Measurements from ENCODE around the gene NFATC2IP. TPM values are rescaled to one million over a fixed set of nuclear protein-coding genes. Genes with fewer than 3 reads are reported as not detected.

Gene NFATC2IP
- total and polyA plus RNA-seq, 2 of the 13 experiments (the other 11 are each of a cell fraction or from before 2014, with no cell fraction given), result 32.1 to 48.5 TPM

- WGBS (ENCODE audit: low lambda C conversion rate), result 95% methylated on average over 4 of the region's 4 CpGs
- no TSS peak for BruUV-seq (replicated peaks)
- H2AFZ ChIP-seq (ENCODE audit: low read length), result no peak overlapping the region
- H3K4me1 ChIP-seq (ENCODE audit: insufficient read depth, low read length), result peaks cover 8% of the 10 kb centered on the region
- H3K27me3 ChIP-seq (ENCODE audit: control insufficient read depth in 1 of 2, insufficient read depth in 2 of 2, low read length in 2 of 2), result no peaks in the 10 kb centered on the region
- peaks cover 10 to 28% of the 10 kb centered on the region in 2 experiments; a peak in 4 of 5 replicates for H3K36me3 ChIP-seq (replicated peaks in 1 of 2; ENCODE audit: control insufficient read depth in 1 of 2, insufficient read depth in 2 of 2, low read length in 2 of 2)
- no peak overlapping the region for H3K9ac ChIP-seq (ENCODE audit: insufficient read depth, low read depth, low read length)
- FAIRE-seq, result no peak
- no peaks in the 10 kb centered on the region for H3K9me3 ChIP-seq (ENCODE audit: low read length)
- ATAC-seq, result no peak
- ChIA-PET POLR2A (no interaction called here), CTCF (ENCODE audit: low intra/inter-chr PET ratio, low total read pairs) (no interaction called here)
- H3K79me2 ChIP-seq (ENCODE audit: insufficient read depth, low read length), result no peaks in the 10 kb centered on the region
- TF ChIP-seq ZKSCAN8 (CRISPR knock-in tag; IDR thresholded peaks at IDR 0.05; ENCODE audit: borderline replicate concordance) (no peak), AHDC1 (CRISPR knock-in tag; IDR thresholded peaks at IDR 0.05; ENCODE audit: borderline replicate concordance) (no peak), PTBP1 (IDR thresholded peaks at IDR 0.05; ENCODE audit: low read depth, low read length, poor library complexity, severe bottlenecking) (no peak), ZNF292 (CRISPR knock-in tag; IDR thresholded peaks at IDR 0.05; ENCODE audit: borderline replicate concordance, low read depth) (no peak), ZFP82 (CRISPR knock-in tag; IDR thresholded peaks at IDR 0.05; ENCODE audit: borderline replicate concordance) (no peak)
- no peak overlapping the region for H3K27ac ChIP-seq (ENCODE audit: extremely low read length, insufficient read depth, low read length)
- intact Hi-C loops (cut with micrococcal nuclease; ENCODE audit: unreplicated experiment) (no loop called here), in situ Hi-C loops (cut with HindIII; ENCODE audit: extremely low pct_ligation_motif_present, low pct_unique_long_range_greater_than_20kb) (no loop called here)
- H3K4me3 ChIP-seq (replicated peaks in 1 of 3; ENCODE audit: insufficient read depth in 1 of 3, low read depth in 2 of 3, low read length in 3 of 3), result no peak overlapping the region
- DNase-seq (ENCODE audit: low spot score), result no peak
- no peak overlapping the region for H3K4me2 ChIP-seq (ENCODE audit: low read depth, low read length)
- no peaks in the 10 kb centered on the region for H4K20me1 ChIP-seq (ENCODE audit: insufficient read depth, low read length)
Observed at GRCh38 chr16:28987170-28987853, 36.6 kb downstream of the NFATC2IP start.

All from HepG2 (cell line).